Breast epithelium (tissue), 4 donors: Measurements from ENCODE around the gene ESF1. TPM values are rescaled to one million over a fixed set of nuclear protein-coding genes. Genes with fewer than 3 reads are reported as not detected.

Experiments
- DNase-seq, 2 donors: peaks; one replicate each; pipeline ENCODE4 v3.0.0-alpha.2; 2019; ENCODE audit warnings: low spot score in 2 of 2
- H3K27ac ChIP-seq, 2 donors: fragments of 200-600 bp; sonication (generic) in 1 of 2; one replicate each; pipeline ENCODE4 v1.5.1; 2016 to 2019; ENCODE audit warnings: mild to moderate bottlenecking in 1 of 2
- H3K27me3 ChIP-seq, 2 donors: fragments of 200-600 bp; sonication (generic) in 1 of 2; one replicate each; pipeline versions ENCODE4 v1.5.1 to v1.6.0; 2017 to 2019; ENCODE audit warnings: control low read depth in 1 of 2, mild to moderate bottlenecking in 1 of 2
- H3K36me3 ChIP-seq: fragments of 200-600 bp; one replicate; pipeline ENCODE4 v1.5.1; 2019
- H3K4me1 ChIP-seq, 2 donors: fragments of 200-600 bp; sonication (generic); one replicate each; pipeline ENCODE4 v1.5.1; 2016 to 2019; ENCODE audit warnings: control low read depth in 1 of 2
- H3K4me3 ChIP-seq, 3 donors: fragments of 200-600 bp; sonication (generic); 1 replicate in 2 of 3; 2 replicates in 1 of 3; pipeline ENCODE4 v1.5.1; 2016 to 2019; ENCODE audit warnings: mild to moderate bottlenecking in 3 of 3, moderate library complexity in 2 of 3
- H3K9me3 ChIP-seq, 2 donors: fragments of 200-600 bp; sonication (generic) in 1 of 2; one replicate each; pipeline ENCODE4 v1.5.1; 2016 to 2019; ENCODE audit warnings: control low read depth in 1 of 2
- CTCF ChIP-seq, 3 donors: fragments of 450-650 bp; IDR thresholded peaks; one replicate each; pipeline ENCODE4 v1.5.1; 2016 to 2017; ENCODE audit warnings: antibody characterized with exemption in 3 of 3, mild to moderate bottlenecking in 3 of 3, moderate library complexity in 3 of 3
- POLR2A ChIP-seq: fragments of 450-650 bp; IDR thresholded peaks from one replicate; pipeline ENCODE4 v1.6.1; 2016; ENCODE audit warnings: antibody characterized with exemption, mild to moderate bottlenecking, moderate library complexity
- POLR2AphosphoS5 ChIP-seq, 3 donors: sonication (generic); formaldehyde crosslinking; IDR thresholded peaks; one replicate each; pipeline ENCODE4 v1.6.1; 2017; ENCODE audit warnings: antibody characterized with exemption in 3 of 3
- intact Hi-C: fragments of 100-400 bp; cut with DNase I; formaldehyde crosslinking; loops from one replicate; pipeline ENCODE4 v1.15.1; 2023; ENCODE audit warnings: low total_unique reads
- total RNA-seq, 3 donors: library from RNA; depleted of rRNA; stranded (reverse); fragments of >200 nt; gene quantifications; one replicate each; pipeline ENCODE4 v1.1.0, GENCODE V29; 2016

The ESF1 gene
- total RNA-seq, 3 donors from 2014 or later = 13.8 to 19.0 (median 17.7) TPM

GRCh38 chr20:13756551-13756950 is 28.2 kb downstream of the ESF1 start:
- H3K27me3 ChIP-seq = no peaks in the 10 kb centered on the region
- H3K9me3 ChIP-seq = no peaks in the 10 kb centered on the region
- no peaks in the 10 kb centered on the region for H3K36me3 ChIP-seq
- intact Hi-C loops = no loop called here
- no peak overlapping the region for H3K4me3 ChIP-seq
- DNase-seq = no peak
- TF ChIP-seq CTCF (IDR thresholded peaks at IDR 0.05) (no peak), POLR2AphosphoS5 (IDR thresholded peaks at IDR 0.05) (no peak), POLR2A (no peak)
- H3K27ac ChIP-seq = no peak overlapping the region
- no peaks in the 10 kb centered on the region for H3K4me1 ChIP-seq

GRCh38 chr20:13755809-13756208 is 28.9 kb downstream of the ESF1 start:
- no peaks in the 10 kb centered on the region for H3K36me3 ChIP-seq
- intact Hi-C loops = no loop called here
- H3K27me3 ChIP-seq = no peaks in the 10 kb centered on the region
- H3K9me3 ChIP-seq = no peaks in the 10 kb centered on the region
- TF ChIP-seq POLR2AphosphoS5 (IDR thresholded peaks at IDR 0.05) (no peak), CTCF (IDR thresholded peaks at IDR 0.05) (no peak), POLR2A (no peak)
- no peak overlapping the region for H3K27ac ChIP-seq
- DNase-seq = no peak
- no peak overlapping the region for H3K4me3 ChIP-seq
- H3K4me1 ChIP-seq = no peaks in the 10 kb centered on the region

DNA sequence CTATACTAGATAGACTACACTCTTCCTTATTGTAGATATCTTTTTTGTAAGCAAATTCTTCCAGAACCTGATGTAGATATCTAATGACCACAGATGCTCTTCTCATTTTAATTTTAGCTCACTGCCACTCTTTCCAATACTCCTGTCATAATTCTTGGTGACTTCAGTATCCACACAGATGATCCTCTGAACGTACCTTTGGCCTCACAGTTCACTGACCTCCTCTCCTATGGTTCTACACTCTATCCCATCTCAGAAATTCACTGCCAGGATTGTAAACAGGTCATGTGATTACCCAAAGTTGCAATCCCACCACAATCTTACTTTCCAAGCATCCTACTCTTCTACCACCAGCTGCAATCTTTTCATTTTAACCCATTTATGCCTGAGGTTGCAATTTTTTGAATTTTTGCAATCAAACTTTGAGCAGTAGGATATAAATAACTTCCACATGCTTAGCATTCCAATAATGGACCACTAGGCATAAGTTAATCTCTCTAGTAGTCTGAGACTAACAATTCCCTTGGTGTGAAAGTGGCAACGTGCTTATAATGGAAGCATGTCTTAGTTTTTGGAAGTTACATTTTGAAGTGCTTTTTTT is 31.2 kb downstream of the ESF1 start:
- H3K4me3 ChIP-seq = no peak overlapping the region
- no peaks in the 10 kb centered on the region for H3K4me1 ChIP-seq
- no peaks in the 10 kb centered on the region for H3K36me3 ChIP-seq
- no peaks in the 10 kb centered on the region for H3K9me3 ChIP-seq
- no peaks in the 10 kb centered on the region for H3K27me3 ChIP-seq
- H3K27ac ChIP-seq = no peak overlapping the region
- intact Hi-C loops = no loop called here
- TF ChIP-seq POLR2AphosphoS5 (IDR thresholded peaks at IDR 0.05) = no peak
- no peak for TF ChIP-seq POLR2A
- TF ChIP-seq CTCF (IDR thresholded peaks at IDR 0.05) = no peak
- no peak for DNase-seq

GRCh38 chr20:13749811-13750210 is 34.9 kb downstream of the ESF1 start:
- TF ChIP-seq POLR2A = no peak
- TF ChIP-seq CTCF (IDR thresholded peaks at IDR 0.05) = no peak
- TF ChIP-seq POLR2AphosphoS5 (IDR thresholded peaks at IDR 0.05) = no peak
- no peak for DNase-seq
- H3K4me1 ChIP-seq = no peaks in the 10 kb centered on the region
- no peaks in the 10 kb centered on the region for H3K36me3 ChIP-seq
- intact Hi-C loops = no loop called here
- no peak overlapping the region for H3K27ac ChIP-seq
- no peaks in the 10 kb centered on the region for H3K9me3 ChIP-seq
- H3K4me3 ChIP-seq = no peak overlapping the region
- no peaks in the 10 kb centered on the region for H3K27me3 ChIP-seq

DNA sequence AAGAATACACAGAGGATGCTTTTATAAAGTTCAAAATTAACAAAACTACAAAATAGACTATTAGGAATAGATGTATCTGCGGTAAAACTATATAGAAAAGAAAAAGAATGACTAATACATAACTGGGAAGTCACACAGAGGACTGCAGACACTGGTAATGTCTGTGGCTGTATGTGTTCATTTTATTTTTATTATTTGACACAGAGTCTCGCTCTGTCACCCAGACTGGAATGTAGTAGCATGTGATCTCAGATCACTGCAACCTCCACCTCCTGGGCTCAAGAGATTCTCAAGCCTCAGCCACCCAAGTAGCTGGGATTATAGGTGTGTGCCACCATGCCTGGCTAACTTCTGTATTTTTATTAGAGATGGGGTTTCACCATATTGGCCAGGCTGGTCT is 38.9 kb downstream of the ESF1 start:
- TF ChIP-seq CTCF (IDR thresholded peaks at IDR 0.05) (no peak), POLR2AphosphoS5 (IDR thresholded peaks at IDR 0.05) (no peak), POLR2A (no peak)
- DNase-seq = no peak
- H3K4me3 ChIP-seq = no peak overlapping the region
- H3K4me1 ChIP-seq = no peaks in the 10 kb centered on the region
- no peaks in the 10 kb centered on the region for H3K36me3 ChIP-seq
- intact Hi-C loops = no loop called here
- no peaks in the 10 kb centered on the region for H3K27me3 ChIP-seq
- H3K27ac ChIP-seq = no peak overlapping the region
- H3K9me3 ChIP-seq = peaks cover 0 to under 1% of the 10 kb centered on the region in 2 donors
